Right forelimb (tissue), 1 donor: ENCODE data around the gene PLAAT2.
"Not testable (repeated sequence)": the region's sequence is repeated elsewhere in the genome, so short reads cannot be mapped to it uniquely, and the experiment has no call there.

ENCODE experiments used
- DNase-seq: peaks from one replicate; pipeline ENCODE4 v3.0.0-alpha.2; 2018

PLAAT2 gene

DNA sequence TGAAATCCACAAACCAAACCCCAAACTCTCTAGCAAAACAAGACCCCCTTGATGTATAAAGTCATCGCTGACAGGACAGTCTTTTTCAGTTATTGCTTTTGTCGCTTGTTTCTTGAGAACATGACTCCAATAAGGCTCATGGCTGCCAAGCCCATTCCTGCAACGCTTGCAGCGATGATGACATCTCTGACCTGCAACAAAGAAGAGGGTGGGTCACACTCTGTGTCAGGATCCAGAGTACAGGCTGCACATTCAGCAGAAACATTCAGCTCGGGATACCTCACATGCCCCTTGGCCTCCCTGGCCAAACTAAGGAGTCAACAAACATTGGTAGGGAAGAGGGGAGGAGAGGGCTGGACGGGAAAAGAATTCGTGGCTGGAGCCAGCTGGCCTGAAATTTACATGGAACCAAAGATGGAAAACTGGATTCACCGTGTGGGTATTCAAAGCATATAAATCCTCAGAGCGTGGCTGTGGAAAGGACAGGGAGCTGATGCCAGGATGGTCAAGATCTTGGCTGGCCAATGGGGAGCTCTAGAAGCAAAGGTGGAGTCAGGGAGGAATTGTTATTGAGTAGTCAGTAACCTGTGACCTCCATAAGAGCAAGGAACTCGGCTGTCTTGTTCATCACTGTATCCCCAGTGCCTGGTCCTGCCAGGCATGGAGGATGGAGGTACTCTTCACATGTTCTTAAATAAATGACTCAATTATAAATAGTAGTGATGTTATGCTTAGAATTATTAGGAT is 11.8 kb upstream of the PLAAT2 start:
- DNase-seq, result no peak

DNA sequence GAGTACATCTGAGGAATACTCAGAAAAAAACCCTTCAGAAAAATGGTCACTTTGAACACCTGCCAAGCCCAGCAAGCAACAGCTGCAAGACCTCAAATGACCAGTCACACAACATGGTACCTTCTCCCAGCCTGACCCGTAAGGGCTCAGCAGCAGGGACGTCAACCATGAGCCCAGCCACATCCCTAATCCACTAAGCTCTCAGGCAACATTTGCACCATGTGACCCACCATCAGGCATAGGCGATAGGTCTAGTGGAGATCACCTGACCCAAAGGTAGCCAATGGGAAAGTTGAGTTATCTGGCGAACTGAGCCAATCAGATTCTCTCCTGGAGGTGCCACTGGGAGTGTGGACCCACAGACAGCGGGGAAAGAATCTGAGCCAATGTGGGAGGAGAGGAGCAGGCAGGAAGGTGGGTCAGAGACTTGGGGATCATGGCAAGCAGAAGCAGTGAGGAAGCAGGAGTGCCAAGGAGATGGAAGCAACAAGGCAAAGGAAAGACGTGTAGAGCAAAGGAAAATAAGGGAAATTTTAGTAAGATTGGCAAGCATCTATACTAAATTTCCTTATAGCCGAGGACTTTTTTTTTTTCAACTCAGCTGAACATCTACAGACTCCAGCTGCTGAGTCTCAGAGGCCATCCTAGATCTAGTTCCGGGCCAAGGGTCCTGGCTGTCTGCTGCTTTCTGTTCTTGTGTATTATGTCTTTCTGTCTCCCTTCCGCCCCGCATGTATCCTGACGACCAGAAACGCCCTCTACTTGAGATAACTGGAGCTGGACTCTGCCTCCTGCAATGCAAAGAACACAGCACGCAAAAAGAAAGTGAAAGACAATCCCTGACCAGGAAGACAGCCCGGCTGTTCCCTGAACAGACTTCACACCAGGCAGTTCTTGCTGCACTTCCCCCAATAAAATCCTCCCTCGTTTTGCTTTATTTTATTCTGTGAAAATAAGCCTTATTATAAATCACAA is 11.0 kb upstream of the PLAAT2 start:
- DNase-seq, result peak; percentile 59

DNA sequence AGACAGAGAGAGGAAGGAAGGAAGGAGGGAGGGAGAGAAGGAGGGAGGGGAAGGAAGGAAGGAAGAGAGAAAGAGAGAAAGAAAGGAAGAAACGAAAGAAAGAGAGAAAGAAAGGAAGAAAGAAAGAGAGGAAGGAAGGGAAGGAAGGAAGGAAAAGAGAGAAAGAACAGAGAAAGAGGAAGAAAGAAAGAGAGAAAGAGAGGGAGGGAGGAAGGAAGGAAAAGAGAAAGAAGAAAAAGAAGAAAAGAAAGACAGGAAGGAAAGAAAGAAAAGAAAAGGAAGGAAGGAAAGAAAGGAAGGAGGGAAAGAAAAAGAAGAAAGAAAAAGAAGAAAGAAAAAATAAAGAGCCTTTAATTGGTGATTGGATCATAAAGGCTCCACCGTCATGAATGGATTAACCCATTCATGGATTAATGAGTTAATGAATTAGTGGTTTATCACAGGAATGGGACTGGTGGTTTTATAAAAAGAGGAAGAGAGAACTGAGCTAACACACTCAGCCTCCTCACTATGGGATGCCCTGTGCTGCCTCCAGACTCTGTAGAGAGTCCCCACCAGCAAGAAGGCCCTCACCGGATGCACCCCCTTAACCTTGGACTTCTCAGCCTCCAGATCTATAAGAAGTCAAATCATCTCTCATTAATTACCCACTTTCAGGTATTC is 9.0 kb upstream of the PLAAT2 start:
- DNase-seq, result no peak

DNA sequence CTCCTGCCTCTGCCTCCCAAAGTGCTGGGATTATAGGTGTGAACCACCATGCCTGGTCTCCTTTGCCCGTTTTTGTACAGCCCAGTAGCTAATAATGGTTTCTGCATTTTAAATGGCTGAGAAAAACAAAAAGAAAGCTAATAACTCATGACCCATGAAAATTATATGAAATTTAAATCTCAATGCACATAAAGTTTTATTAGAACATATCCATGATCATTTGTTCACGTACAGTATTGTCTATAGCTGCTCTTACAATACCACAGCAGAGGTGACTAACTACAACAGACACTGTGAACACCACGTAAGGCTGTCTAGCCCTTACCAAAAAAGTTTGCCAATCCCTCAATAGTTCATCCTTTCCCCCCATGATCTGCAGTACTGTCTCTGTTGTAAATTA is 6.4 kb upstream of the PLAAT2 start:
- DNase-seq, result no peak

DNA sequence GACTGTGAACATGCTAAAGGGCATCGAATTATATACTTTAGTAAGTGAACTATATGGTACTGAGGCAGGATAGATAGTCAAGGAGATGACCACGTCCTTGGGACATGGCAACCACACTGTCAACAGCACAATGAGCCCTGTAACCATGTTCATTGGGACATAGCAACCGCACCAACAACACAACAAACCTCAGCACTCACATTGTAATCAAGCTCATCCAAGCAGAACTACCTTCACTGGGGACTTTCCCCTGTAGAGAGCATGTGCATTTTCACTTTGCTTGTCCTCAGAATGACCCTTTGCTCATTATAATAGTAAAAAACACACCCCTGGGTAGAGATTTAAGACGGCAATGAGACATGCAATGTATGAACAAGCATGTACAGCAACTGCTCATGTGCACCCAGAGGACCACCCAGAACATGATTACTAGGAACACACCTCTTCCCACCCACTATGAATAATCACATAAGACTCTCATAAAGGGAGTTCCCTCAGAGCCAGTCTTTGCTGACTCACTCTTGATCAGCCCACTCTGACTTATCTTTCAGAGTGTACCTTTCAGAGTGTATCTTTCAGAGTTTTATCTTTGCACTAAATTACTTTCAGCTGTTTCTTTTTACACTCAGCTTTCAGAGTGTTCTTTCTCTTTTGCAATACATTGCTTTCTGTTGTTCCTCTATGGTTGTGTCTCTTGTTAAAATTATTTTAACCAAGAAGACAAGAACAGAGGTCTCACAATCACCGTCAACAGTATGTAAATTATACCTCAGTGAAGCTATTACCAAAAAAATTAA is 4.1 kb upstream of the PLAAT2 start:
- no peak for DNase-seq

DNA sequence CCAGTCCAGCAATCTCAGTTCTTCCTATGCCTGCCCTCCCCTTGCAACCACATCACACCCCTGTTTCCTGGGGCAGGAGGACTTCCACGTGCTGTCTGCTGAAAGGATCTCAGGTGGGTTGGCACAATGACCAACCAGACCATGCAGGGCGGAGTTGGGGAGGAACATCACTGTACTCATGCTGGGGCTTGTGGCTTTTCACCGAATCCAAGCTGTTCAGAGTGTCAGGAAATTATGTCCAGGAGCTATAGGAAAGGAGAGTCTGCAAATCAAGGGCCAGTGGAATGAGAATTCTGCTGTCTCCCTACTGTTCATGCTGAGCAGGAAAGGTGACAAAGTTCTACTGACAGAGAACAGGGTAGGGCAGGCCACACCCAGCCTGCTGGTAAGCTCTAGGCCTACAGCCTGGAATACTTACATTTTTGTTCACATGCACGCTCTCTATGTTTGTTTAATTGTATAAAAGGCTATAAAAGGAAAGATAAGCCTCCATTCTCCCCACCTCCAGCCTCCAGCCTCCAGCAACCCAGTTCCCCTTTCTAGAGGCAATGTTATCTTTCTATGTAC is 1.7 kb upstream of the PLAAT2 start:
- DNase-seq, result no peak

DNA sequence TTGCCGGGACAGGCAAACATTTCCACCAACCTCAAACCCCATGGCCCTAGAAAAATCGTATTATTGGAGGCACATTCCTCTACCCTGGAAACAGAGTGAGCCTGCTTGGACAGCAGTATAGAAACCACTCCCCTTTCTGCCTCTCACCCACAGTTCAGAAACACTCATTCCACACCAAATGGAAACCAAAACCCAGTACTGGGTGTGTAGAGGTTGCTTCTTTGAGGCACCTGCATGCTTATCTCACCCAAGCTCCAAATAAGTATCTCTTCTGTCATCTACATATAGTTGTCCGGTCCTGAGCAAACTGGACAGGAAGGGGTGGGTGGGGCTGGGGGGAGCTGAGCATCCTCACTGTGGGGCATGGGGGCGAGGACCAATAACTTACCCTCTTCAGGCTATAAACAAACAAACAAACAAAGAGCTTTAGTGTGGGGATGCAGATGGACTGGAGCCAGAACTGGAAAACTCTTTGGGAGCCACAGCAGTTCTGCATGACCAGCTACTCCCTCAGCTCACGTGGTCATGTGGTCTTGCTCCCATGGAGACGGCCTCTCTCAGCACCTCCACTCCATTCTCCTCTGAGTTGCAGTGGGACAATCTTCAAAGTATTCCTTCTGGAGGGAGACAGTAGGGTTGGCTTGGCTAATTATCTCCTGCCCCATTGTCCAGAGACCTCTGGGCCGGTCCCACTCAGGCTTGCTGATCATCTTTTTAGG is 1.0 kb upstream of the PLAAT2 start:
- DNase-seq, result no peak

DNA sequence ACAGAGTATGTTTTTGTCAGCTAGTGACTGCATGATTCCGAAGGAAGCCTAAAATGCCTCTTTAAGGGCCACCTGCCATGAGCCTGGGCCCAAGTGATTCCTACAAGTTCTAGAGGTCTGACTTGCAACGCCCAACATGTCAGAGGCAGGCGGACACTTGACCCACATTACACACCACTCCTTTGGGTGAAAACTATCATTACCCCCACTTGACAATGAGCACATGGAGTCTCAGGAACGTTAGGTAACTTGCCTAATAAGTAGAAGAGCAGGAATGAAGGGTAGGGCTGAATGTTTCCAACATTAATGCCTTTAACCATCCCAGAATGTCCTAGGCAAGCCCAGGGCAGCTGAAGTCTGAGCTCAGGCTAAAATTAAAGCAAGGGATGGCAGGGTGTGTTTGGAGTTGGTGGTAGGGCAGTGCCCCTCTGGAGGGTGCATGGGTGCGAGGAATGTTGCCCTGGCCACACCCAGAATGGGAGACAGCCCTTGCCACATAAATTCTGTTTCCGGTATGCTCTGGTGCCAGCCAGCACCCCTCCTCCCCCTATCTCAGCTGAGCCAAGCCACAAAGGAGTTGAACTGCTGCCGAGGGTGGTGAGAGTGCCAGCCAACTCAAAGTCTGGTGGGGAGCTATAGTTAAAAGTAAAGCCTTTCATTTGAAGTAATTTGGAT is 2.5 kb downstream of the PLAAT2 start:
- DNase-seq, result peak; percentile 68

DNA sequence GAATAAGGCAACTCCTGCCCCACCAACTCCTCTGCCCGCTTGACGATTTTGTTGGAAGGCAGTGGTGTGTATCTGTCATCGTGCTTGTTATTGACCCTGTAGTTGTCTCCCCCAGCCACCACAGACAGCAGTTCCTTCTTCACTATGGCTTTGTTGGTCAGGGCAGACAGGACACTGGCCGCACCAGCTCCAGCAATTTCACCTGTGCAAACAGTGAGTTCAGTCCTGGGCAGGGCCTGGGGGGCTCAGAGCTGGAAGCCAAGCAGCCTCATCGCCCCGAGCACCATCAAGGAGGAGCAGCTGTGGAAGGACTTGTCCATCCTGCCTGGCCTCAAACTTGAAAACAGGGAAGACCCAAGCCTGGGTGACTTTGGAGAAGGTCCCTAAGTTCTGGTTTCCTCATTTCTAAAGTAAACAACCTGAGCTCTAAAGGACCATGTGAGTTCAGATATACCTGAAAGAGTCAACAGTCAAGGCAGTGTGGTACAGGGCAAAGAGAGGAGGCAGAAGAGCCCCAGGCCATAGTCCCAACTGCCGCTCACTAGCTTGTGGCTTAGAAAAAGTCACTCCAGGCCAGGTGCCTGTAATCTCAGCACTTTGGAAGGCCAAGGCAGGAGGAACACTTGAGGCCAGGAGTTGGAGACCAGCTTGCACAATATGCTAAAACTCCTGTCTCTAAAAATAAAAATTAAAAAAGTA is 4.6 kb downstream of the PLAAT2 start:
- DNase-seq, result no peak

DNA sequence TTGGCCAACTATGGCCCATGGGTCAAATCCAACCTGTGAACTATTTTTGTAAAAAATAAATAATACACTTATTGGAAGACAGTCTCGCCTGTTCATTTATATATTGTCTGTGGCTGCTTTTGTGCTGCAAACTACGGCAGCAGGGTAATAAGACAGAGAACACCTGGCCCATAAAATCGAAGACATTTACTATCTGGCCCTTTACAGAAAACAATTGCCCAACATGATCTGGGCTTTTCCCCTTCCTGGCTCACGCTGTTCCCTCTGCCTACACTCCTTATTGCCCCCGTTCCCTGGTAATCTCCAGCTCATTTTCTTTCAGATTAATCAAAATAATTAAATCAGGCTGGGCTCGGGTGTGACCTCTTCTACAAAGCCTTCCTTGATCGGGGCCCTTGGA is 5.6 kb downstream of the PLAAT2 start:
- DNase-seq, result no peak

DNA sequence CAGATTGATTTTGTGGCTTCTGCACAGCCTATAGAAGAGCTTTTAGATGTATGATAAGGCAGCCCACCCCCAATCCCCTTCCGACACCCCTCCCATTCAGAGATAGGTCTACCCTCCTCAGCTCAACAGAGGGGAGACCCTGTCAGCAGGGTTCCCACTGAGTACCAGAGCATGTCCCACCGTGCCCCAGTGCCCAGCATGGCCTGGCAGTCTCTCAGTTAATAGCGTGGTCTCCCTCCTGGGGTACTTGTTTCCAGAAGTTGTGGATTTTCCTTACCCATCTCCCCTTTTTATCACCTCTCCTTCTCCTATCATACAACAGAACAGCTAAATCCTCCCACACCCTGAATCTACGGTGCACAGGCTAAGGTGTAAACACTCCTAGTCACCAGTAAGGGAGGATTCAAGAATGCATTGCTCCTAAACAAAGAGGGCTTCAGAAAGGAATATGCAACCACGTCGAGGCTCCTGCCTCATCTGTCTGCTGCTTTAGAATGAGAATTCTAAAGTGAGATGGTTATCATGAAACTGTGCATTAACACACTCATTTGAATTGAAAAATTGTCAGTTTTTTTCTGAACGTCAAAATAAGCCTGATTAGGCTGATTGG is 6.7 kb downstream of the PLAAT2 start:
- DNase-seq, result no peak

DNA sequence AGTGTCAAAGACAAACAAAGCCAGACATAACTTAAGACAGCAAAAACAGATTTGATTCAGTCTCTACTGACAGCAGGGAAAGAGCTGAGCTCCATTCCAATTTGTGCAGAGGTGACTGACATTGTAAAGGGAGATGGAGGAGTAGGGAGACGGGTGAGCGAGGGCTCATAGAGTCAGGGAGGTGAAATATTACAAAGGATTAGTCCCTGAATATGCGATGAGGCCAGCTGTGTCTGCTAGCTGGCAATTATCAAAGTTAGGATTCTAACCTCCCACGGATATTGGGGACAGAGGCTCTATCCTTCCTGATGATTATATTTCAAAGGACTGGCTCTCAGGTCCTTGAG is 8.3 kb downstream of the PLAAT2 start:
- no peak for DNase-seq

DNA sequence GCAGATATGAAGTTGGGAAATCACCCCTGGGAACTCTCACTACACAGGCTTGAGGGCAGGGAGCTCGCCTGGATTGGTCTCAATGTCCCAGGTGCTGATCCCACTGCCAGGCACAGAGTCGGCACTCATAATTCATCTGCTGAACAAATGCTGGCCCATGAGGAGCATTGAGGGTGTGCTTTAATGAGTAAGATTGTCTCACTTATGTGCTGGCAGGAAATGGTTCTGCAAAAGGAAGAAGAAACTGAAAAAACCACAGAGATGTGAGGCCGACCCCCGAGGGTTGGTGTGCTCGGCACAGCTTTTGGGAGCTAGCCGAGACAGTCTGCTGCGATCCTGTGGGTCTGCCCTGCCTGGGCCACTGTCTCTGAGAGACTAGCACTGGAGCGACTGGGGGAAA is 9.4 kb downstream of the PLAAT2 start:
- no peak for DNase-seq

DNA sequence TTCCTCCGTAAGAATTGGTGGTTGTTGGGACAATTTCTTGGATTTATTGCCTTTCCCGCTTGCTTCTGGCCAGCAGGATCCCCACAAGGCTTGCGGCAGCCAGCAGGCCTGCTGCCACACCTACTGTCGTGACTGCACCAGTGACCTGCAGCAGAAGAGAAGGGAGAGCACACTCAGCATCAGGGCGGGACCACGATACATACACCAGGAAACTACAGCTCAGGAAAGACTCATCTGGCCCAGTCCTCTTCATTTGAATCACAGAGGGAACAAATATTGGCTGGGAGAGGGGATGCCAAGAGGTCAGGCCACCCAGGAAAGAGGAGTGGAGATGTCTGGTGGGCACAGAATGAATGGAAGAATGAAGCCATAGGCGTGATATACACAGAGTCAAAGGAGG is 10.3 kb downstream of the PLAAT2 start:
- DNase-seq, result no peak

DNA sequence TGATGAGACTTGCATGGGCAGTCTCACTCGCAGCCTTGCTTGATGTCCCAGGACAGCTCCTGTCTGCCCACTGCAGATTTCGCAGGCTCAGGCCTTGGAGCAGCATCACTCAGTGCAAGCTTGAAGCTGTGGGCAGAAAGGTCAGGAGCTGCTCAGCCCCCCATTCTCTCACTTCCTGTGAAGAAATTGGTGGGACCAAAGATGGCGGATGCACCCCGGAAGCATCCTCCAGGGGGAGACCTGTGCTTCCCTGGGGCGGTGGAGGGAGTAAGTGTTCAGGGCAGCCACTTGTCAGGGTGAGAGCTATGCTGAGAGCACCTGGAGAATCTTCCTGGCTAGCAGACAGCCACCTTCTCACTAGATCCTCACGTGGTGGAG is 11.3 kb downstream of the PLAAT2 start:
- DNase-seq, result no peak

DNA sequence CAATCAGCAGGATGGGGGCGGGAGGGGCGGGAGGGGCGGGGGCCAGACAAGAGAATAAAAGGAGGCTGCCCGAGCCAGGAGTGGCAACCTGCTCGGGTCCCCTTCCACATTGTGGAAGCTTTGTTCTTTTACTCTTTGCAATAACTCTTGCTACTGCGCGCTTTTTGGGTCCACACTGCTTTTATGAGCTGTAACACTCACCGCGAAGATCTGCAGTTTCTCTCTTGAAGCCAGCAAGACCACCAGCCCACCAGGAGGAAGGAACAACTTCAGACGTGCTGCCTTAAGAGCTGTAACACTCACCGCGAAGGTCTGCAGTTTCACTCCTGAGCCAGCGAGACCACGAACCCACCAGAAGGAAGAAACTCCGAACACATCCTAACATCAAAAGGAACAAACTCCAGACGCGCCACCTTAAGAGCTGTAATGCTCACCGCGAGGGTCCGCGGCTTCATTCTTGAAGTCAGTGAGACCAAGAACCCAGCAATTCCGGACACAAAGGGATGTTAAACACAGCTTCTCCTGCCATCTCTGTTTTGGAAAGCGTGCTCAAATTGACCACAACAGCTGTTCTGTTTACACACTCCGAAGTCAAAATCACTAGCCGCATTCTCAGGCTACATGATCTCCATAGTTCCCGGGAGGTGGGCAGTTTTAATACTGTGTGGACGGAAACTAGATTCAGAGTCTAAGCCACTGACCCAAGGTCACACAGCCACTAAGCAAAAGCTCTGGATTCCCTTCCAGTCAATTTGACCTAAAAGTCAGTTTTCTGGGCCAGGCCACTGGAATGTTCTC is 11.9 kb downstream of the PLAAT2 start:
- DNase-seq, result no peak

DNA sequence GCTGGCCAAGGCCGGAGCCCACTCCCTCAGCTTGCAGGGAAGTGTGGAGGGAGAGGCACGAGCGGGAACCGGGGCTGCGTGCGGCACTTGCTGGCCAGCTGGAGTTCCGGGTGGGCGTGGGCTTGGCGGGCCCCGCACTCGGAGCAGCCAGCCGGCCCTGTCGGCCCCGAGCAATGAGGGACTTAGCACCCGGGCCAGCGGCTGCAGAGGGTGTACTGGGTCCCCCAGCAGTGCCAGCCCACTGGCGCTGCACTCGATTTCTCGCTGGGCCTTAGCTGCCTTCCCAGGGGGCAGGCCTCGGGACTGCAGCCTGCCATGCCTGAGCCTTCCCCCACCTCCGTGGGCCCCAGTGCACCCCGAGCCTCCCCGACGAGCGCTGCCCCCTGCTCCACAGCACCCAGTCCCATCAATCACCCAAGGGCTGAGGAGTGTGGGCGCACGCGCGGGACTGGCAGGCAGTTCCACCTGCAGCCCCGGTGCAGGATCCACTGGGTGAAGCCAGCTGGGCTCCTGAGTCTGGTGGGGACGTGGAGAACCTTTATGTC is 13.0 kb downstream of the PLAAT2 start:
- not testable (repeated sequence) for DNase-seq

DNA sequence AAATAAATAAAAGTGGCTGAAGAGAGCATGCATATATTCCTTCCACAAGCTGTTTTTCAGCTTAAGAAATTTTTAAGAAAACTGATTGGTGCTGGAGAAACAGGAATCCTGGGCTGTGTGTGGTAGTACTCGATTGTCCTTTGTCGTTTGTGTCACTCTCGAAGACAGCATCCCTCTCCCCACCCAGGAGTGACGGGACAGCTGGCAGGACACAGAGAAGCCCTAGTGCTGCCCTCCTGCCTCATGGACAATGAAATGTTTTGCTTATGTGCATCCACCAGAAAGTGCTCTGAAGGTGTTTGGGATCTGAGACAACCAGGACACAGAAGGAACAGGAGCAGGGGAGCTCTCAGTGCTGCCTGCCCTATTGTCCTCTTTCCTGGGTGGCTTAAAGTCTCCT is 13.8 kb downstream of the PLAAT2 start:
- no peak for DNase-seq

DNA sequence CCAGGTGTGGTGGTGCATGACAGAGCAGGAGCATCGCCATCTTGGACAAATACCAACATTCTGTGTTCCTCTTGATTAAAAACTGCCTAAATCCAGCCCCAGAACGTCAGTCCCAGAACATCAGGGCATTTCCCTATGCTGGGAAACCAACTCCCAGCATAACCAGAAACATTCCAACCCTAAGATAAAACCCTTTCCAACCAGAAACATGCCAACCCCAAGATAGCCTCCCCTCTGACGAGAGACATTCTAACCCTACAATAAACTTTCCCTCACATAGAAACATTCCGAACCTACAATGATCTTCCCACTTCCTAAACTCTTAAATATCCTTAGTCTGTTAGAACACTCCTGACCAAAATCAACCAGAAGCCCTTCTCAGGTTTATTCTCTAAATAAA is 15.0 kb downstream of the PLAAT2 start:
- DNase-seq, result no peak
